ENCODE measurements around the gene PRPS1L1.

- TF ChIP-seq CTCF (conservative IDR thresholded peaks at IDR 0.05; ENCODE audit: low read depth, low read length) (no peak), EZH2 (IDR thresholded peaks at IDR 0.05; ENCODE audit: low read length, unreplicated experiment) (no peak), EZH2phosphoT487 (IDR thresholded peaks at IDR 0.05; ENCODE audit: borderline replicate concordance, low read length) (no peak)
These were observed 8.1 kb downstream of the PRPS1L1 start for GRCh38 chr7:18019555-18019954.

Data from PC-3 (cell line).